ENCODE measurements around the gene DVL2.
A peak's percentile ranks its signal among the peaks of the same experiment; 100 is the strongest.
"Not testable (repeated sequence)": the region's sequence is repeated elsewhere in the genome, so short reads cannot be mapped to it uniquely, and the experiment has no call there.

Gene DVL2

GRCh38 chr17:7256766-7257456, 22.6 kb upstream of the DVL2 start:
- DNase-seq (ENCODE audit: low read depth in 2 of 2), result no peak

GRCh38 chr17:7254511-7254910, 20.2 kb upstream of the DVL2 start:
- DNase-seq (ENCODE audit: low read depth in 2 of 2), result no peak

GRCh38 chr17:7253082-7253481, 18.8 kb upstream of the DVL2 start:
- no peak for DNase-seq (ENCODE audit: low read depth in 2 of 2)

GRCh38 chr17:7252176-7253043, 18.1 kb upstream of the DVL2 start, which contains the start of gene ELP5:
Gene ELP5 (plus strand): TSS chr17:7252215. CDS start chr17:7252551, 336 bp downstream.
- DNase-seq (ENCODE audit: low read depth in 2 of 2), result peak; percentile 70 to 88

- DNase-seq (ENCODE audit: low read depth in 2 of 2), result peak; percentile 97
Observed at GRCh38 chr17:7251661-7252175, 17.4 kb upstream of the DVL2 start, which contains the start of gene CTDNEP1. Gene CTDNEP1 (minus strand): TSS chr17:7251734. CDS start chr17:7251296, 438 bp downstream.

GRCh38 chr17:7250695-7251627, 16.6 kb upstream of the DVL2 start:
- no peak for DNase-seq (ENCODE audit: low read depth in 2 of 2)

GRCh38 chr17:7249830-7250229, 15.5 kb upstream of the DVL2 start:
- DNase-seq (ENCODE audit: low read depth in 2 of 2), result no peak

GRCh38 chr17:7249214-7249613, 14.9 kb upstream of the DVL2 start:
- DNase-seq (ENCODE audit: low read depth in 2 of 2), result no peak

GRCh38 chr17:7248796-7249195, 14.5 kb upstream of the DVL2 start:
- DNase-seq (ENCODE audit: low read depth in 2 of 2), result no peak

GRCh38 chr17:7246779-7247178, 12.5 kb upstream of the DVL2 start:
- DNase-seq (ENCODE audit: low read depth in 2 of 2), result no peak

GRCh38 chr17:7243838-7244237, 9.5 kb upstream of the DVL2 start:
- DNase-seq (ENCODE audit: low read depth in 2 of 2), result not testable (repeated sequence)

GRCh38 chr17:7243453-7243729, 9.1 kb upstream of the DVL2 start:
- DNase-seq (ENCODE audit: low read depth in 2 of 2), result no peak

GRCh38 chr17:7242717-7243452, 8.6 kb upstream of the DVL2 start:
- DNase-seq (ENCODE audit: low read depth in 2 of 2), result peak; percentile 81 to 89

GRCh38 chr17:7241783-7242716, 7.7 kb upstream of the DVL2 start, which contains the start of gene GABARAP:
Gene GABARAP (minus strand): TSS chr17:7242449. CDS start chr17:7242330, 119 bp downstream.
- DNase-seq (ENCODE audit: low read depth in 2 of 2), result peak; percentile 83 to 90

GRCh38 chr17:7241090-7241733, 6.9 kb upstream of the DVL2 start:
- no peak for DNase-seq (ENCODE audit: low read depth in 2 of 2)

GRCh38 chr17:7240375-7240774, 6.1 kb upstream of the DVL2 start:
- DNase-seq (ENCODE audit: low read depth in 2 of 2), result no peak

GRCh38 chr17:7239091-7240027, 5.0 kb upstream of the DVL2 start, which contains the start of gene PHF23:
Gene PHF23 (minus strand): TSS chr17:7239457. CDS start chr17:7239279, 178 bp downstream.
- DNase-seq (ENCODE audit: low read depth in 2 of 2), result peak; percentile 96 to 97

Data from stimulated activated CD4-positive, alpha-beta T cell treated with anti-CD3 and anti-CD28 coated beads, Interleukin-12 subunit alpha, Interleukin-12 subunit beta, amount 100 ng/mL, for 24 hours (primary cell).